Mucosa of stomach (tissue), 1 donor: ENCODE data around the gene PDIA6.

ENCODE experiments used
- H3K27me3 ChIP-seq: one replicate; pipeline ENCODE4 v1.7.0; 2013; ENCODE audit warnings: mild to moderate bottlenecking, low read length; ENCODE audit not compliant: control insufficient read depth, insufficient read depth
- H3K36me3 ChIP-seq: one replicate; pipeline ENCODE4 v1.7.0; 2013; ENCODE audit warnings: low read length; ENCODE audit not compliant: control insufficient read depth, insufficient read depth
- H3K4me1 ChIP-seq: one replicate; pipeline ENCODE4 v1.7.0; 2013; ENCODE audit warnings: mild to moderate bottlenecking, low read length; ENCODE audit not compliant: control insufficient read depth, insufficient read depth
- H3K4me3 ChIP-seq: one replicate; pipeline ENCODE4 v1.7.0; 2013; ENCODE audit warnings: low read length
- H3K9ac ChIP-seq: one replicate; pipeline ENCODE4 v1.7.0; 2013; ENCODE audit warnings: mild to moderate bottlenecking, low read length, moderate library complexity
- H3K9me3 ChIP-seq: one replicate; pipeline ENCODE4 v1.7.0; 2013; ENCODE audit warnings: mild to moderate bottlenecking, low read length, moderate library complexity; ENCODE audit not compliant: control insufficient read depth
- donor health status: Pancreatic carcinoma.

PDIA6 gene

DNA sequence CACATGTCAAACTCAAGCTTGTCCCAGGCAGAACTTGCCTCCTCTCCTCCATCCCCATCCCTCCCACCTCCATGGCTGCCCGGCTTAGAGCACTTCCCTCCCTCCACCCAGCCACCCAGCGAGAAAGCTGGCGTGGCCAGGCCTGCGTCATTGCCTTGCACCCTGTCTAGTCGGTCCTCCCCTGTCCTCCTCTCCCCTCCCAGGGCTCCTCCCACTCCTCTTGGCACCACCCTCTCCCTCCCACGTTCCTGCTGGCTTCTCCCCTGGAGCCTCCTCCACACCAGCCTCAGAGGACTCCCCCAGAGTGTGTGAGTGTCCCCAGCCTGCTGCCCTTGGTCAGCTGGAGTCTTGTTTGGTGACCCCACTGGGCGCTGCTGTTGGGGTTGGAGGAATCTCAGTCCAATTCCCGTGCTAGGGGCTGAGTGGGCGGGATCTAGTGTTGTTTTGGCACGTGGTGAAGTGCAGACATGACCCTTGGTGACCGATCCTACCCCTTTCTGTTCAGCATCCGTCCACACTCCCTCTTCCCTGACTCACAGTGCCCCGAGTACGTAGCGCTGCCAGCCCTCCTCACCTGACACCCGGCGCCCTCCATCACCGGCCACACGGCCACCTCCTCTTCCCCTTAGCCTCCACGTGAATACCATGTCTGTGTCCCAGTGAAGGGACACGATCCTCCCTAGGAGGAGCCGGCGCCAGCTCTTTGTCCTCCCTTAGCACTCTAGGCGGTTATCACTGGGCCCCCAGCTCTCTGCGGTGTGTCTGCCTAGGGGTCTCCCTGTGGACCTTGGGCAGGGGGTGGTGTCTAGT, 49.7 kb downstream of the PDIA6 start:
- H3K4me3 ChIP-seq: no peak overlapping the region
- peaks cover 4% of the 10 kb centered on the region for H3K27me3 ChIP-seq
- no peaks in the 10 kb centered on the region for H3K9me3 ChIP-seq
- no peak overlapping the region for H3K9ac ChIP-seq
- no peaks in the 10 kb centered on the region for H3K4me1 ChIP-seq
- no peaks in the 10 kb centered on the region for H3K36me3 ChIP-seq

DNA sequence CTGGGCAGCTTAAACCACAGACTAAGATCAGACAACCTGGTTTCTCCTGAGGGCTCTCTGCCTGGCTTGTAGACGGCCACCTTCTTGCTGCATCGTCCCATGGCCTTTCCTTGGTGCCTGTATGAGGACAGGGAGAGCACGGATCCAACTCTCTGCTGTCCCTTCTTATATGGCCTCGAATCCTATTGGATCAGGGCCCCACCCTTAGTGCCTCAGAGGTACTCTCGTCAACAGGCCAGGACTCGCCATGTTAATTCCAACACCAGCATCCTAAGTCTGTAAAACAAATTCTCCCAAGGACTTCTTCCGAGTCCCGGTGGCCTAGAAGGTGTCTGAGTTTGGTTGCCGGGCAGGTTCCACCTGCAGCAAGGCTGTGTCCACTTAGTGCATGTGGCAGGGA, 51.0 kb downstream of the PDIA6 start:
- Histone ChIP-seq H3K4me1 (no peaks in the 10 kb centered on the region), H3K9me3 (no peaks in the 10 kb centered on the region), H3K27me3 (peaks cover 4% of the 10 kb centered on the region), H3K9ac (no peak overlapping the region), H3K36me3 (no peaks in the 10 kb centered on the region), H3K4me3 (no peak overlapping the region)

DNA sequence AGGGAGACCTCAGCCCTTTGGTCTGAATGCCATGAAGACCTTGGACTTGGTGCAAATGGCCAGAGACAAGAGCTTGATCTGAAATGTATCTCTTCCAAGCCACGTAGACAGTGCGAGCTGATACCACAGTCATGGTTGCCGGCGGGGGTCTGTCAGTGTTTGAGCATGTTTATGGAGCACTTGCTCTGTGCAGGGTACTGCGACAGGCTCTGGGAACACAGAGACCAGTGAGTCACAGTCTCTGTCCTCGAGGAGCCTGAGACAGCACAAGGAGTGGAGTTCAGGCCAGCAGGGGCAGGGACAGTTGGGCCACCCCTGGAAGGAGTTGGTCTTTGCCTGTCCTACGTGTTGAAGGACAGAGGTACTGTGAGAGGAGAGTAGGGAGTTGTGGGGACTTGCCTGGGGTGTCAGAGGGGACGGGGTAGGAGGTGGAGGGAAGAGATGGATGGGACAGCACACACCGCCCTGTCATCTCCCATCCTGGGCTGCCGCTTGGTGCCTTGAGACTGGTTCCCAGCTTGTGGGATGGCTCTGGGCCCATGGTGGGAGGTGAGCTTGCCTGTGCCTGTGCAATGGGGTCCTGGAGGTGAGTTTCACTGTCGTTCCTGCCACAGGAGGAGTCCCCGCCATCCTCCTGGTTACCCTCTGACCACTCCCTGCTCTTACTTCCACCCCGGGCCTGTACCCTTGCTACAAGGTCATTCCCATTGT, 51.6 kb downstream of the PDIA6 start:
- Histone ChIP-seq H3K4me1 (no peaks in the 10 kb centered on the region), H3K9ac (no peak overlapping the region)

DNA sequence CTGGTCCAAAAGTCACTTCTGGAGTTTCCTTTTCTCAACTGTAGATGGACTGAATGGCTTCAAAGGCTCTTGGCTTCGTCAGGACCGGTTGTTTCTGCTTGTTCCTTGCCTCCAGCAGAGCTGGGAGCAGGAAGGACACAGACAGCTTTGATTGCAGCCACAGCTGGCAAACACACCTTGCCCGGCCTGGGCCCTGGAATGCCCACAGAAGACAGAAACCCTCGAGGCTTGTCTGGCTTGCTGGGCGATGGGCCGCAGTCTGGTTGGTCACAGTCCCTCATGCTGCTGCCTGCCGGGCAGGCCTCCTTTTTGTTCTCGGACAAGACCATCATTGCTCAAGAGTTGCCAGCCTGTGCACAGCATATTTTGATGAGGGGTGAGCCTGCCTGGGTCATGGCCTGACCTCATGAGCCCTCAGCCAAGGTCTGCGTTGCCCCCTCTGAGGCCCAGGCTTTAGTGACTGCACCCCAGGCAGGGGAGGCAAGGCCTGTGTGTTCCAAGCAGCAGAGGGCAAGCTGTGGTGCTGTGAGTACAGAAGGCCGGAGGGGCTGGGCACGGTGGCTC, 53.4 kb downstream of the PDIA6 start:
- Histone ChIP-seq H3K4me1 (no peaks in the 10 kb centered on the region), H3K27me3 (peaks cover 4% of the 10 kb centered on the region), H3K36me3 (no peaks in the 10 kb centered on the region), H3K9ac (no peak overlapping the region), H3K4me3 (no peak overlapping the region), H3K9me3 (no peaks in the 10 kb centered on the region)

More for the DNA sequence above, 51.6 kb downstream of the PDIA6 start:
- Histone ChIP-seq H3K27me3 (peaks cover 4% of the 10 kb centered on the region), H3K9me3 (no peaks in the 10 kb centered on the region), H3K36me3 (no peaks in the 10 kb centered on the region), H3K4me3 (no peak overlapping the region)

DNA sequence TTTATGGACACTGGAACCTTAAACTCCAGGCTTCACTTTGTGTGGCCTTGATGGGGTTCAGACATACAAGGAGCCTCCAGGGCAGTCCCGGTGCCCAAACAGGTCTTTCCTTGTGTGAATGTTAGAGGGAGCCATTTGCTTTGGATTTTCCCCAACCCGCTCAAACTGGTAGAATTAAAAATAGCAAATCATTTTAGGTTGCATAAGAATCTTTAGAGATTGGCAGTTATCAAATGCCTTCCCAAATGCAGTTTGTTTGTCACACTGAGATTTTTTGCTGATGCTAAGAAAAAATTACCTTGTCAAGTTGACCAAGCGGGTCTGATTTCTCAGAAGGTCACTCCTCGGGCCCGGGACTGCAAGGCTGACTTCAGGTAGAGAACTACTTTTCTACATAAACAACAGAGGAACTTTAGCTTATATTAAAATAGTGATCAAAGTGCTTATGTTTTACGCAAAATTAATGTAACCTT, 54.7 kb downstream of the PDIA6 start:
- Histone ChIP-seq H3K4me3 (no peak overlapping the region), H3K4me1 (no peaks in the 10 kb centered on the region), H3K36me3 (no peaks in the 10 kb centered on the region), H3K9me3 (no peaks in the 10 kb centered on the region), H3K9ac (no peak overlapping the region), H3K27me3 (no peaks in the 10 kb centered on the region)

DNA sequence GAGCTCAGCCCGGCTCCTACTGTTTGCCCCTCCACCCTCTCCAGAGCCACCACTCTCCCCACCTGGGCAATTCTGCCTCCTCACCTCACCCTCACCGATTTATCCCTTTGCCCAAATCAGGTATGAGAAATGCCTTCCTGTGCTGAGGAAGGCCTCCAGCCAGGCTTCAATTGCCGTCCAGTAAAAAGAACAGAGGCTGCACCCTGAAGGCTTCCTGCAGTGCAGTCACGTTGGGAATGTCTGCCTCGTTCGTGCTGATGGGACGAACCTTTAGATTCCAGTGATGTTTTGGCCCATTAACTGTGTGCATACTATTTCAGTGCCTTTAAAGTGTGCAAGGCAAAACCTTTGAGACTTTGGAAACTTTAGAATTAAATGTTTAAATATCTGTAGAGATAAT, 57.0 kb downstream of the PDIA6 start:
- Histone ChIP-seq H3K27me3 (no peaks in the 10 kb centered on the region), H3K9ac (no peak overlapping the region), H3K4me1 (no peaks in the 10 kb centered on the region), H3K9me3 (no peaks in the 10 kb centered on the region), H3K36me3 (no peaks in the 10 kb centered on the region), H3K4me3 (no peak overlapping the region)

DNA sequence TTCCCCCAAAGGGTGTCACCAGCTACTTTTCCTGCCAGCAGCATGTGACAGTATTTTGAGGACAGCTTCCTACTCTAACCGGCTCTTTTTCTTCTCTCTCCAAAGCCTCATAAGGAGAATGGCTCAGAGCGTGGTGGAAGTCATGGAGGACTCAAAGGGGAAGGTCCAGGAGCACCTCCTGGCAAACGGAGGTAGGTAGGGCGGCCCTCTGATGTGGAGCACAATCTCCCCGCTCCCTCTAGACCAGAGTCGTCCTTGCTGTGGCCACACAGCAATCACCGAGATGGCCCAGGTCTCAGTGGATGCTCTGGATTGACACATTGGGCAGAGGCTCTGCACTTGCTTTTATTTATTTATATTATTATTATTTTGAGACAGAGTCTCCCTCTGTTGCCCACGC, 58.7 kb downstream of the PDIA6 start:
- H3K9ac ChIP-seq: no peak overlapping the region
- no peaks in the 10 kb centered on the region for H3K9me3 ChIP-seq
- no peaks in the 10 kb centered on the region for H3K27me3 ChIP-seq
- no peaks in the 10 kb centered on the region for H3K4me1 ChIP-seq
- no peak overlapping the region for H3K4me3 ChIP-seq
- no peaks in the 10 kb centered on the region for H3K36me3 ChIP-seq

DNA sequence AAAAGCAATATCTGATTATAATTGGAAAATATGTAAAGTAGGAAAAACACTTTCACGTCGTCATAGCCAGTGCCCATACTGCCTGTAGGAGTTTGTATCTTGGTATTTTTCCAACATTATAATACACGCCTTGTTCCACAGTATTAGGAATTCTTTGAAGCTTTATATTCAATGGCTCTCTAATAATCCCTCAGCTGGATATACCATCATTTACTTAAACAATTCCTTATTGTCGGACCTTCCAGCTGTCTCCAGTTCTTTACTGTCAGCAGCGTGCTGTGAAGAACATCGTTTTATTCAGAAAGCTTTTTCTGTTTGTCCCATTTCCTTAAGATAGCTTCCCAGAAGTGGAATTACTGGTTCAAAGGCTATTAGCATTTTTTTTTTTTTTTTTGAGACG, 59.4 kb downstream of the PDIA6 start:
- Histone ChIP-seq H3K4me1 (no peaks in the 10 kb centered on the region), H3K9me3 (no peaks in the 10 kb centered on the region), H3K36me3 (no peaks in the 10 kb centered on the region), H3K27me3 (no peaks in the 10 kb centered on the region), H3K4me3 (no peak overlapping the region), H3K9ac (no peak overlapping the region)

DNA sequence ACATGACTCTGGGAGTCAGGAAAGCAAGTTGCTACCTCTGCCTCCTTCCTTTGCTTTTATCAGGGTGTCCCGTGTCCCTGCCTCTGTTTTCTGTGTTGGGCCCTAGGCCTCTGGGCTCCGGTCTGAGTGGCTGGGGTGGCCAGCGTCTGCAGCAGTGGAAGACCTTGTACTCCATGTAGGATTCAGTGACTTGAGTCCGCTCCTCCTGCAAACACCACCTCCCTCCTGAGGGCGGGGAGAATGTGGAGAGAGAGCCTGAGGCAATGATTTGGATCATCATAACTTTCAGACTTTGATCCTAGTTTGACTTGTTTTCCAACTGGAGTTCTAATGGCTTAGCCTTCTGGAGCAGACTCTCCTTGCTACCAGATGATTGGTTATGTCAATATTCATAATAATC, 60.3 kb downstream of the PDIA6 start:
- H3K27me3 ChIP-seq: no peaks in the 10 kb centered on the region
- H3K9me3 ChIP-seq: no peaks in the 10 kb centered on the region
- H3K9ac ChIP-seq: no peak overlapping the region
- H3K36me3 ChIP-seq: no peaks in the 10 kb centered on the region
- no peaks in the 10 kb centered on the region for H3K4me1 ChIP-seq
- no peak overlapping the region for H3K4me3 ChIP-seq

DNA sequence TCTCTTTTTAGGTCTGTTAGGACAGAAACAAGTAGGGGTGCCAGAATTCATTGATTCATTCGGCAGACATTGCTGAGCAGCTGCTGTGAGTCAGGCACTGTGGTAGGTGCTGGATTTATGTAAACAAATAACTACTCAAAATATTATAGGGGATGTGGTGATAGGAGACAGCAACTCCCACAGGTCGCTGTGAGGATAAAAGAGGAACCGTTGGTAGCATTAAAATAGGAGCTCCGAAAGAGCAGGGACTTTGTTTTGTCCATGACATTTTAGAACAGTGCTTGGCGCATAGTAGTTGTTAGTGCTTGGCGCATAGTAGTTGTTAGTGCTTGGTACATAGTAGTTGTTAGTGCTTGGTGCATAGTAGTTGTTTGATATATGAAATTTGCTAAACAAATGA, 62.0 kb downstream of the PDIA6 start:
- no peaks in the 10 kb centered on the region for H3K36me3 ChIP-seq
- no peak overlapping the region for H3K4me3 ChIP-seq
- H3K9me3 ChIP-seq: no peaks in the 10 kb centered on the region
- H3K9ac ChIP-seq: no peak overlapping the region
- H3K27me3 ChIP-seq: no peaks in the 10 kb centered on the region
- no peaks in the 10 kb centered on the region for H3K4me1 ChIP-seq

DNA sequence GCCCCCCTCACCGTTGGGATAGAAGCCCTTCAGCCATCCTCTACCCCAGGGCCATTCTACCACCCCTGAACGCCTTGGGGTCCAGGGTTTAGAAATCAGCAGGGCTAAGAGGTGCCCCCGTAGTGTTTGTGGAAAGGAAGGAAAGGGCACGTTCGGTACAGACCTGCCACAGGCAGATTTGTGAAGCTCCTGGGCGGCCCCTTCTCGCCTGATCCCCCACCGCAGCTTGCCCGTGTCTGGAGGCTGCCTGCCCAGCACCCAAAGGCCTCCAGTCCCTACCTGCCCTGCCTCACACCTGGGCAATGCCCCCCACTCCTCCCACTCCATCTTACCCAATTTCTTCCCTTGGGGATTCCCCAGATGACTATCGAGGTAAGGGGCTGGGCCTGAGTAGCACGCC, 69.9 kb downstream of the PDIA6 start:
- Histone ChIP-seq H3K4me1 (no peaks in the 10 kb centered on the region), H3K9me3 (no peaks in the 10 kb centered on the region), H3K9ac (no peak overlapping the region), H3K36me3 (no peaks in the 10 kb centered on the region), H3K4me3 (no peak overlapping the region), H3K27me3 (no peaks in the 10 kb centered on the region)

DNA sequence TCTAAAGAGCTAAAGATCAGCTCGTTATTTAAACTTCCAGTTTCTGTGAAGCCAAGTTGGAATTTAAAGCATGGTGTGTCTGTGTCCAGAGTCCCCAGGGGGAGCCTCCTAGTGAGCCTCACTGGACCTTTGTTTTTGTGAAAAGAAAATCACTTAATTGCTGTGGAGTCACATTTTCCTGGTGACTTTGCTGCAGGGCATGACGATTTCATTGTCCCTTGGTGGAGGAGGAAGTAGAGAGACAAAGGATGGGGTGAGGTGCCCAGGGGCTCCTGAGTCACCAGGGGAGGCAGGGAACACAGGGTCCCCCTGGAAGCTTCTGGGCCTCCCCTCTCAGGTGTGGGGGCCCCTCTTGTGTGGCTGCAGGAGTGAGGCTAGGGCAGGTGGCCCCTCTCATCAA, 71.4 kb downstream of the PDIA6 start:
- Histone ChIP-seq H3K4me3 (no peak overlapping the region), H3K9ac (no peak overlapping the region), H3K4me1 (no peaks in the 10 kb centered on the region), H3K9me3 (no peaks in the 10 kb centered on the region), H3K36me3 (no peaks in the 10 kb centered on the region), H3K27me3 (no peaks in the 10 kb centered on the region)
